Mesenchymal stem cell (in vitro differentiated cells and primary cell): ENCODE results near the gene IL1RAPL1.

Experiments used
- DNase-seq: peaks from one replicate; pipeline ENCODE4 v3.0.0-alpha.2; 2013
- H2AFZ ChIP-seq: one replicate; pipeline ENCODE4 v1.6.1; 2013; ENCODE audit warnings: low read depth, mild to moderate bottlenecking, control low read depth, inconsistent platforms, low read length, moderate library complexity
- H2AK5ac ChIP-seq: 2 replicates; pipeline ENCODE4 v1.6.1; 2013; ENCODE audit warnings: low read length, moderate library complexity, mild to moderate bottlenecking, inconsistent platforms; ENCODE audit not compliant: severe bottlenecking
- H2BK120ac ChIP-seq: one replicate; pipeline ENCODE4 v1.6.1; 2013; ENCODE audit warnings: low read depth, mild to moderate bottlenecking, inconsistent platforms, low read length, moderate library complexity
- H2BK12ac ChIP-seq, 2 experiments: one replicate each; pipeline ENCODE4 v1.6.1; 2013; ENCODE audit warnings: inconsistent platforms in 2 of 2, low read length in 2 of 2, mild to moderate bottlenecking in 2 of 2, moderate library complexity in 2 of 2, control low read depth in 1 of 2
- H2BK15ac ChIP-seq: one replicate; pipeline ENCODE4 v1.6.1; 2013; ENCODE audit warnings: mild to moderate bottlenecking, low read depth, inconsistent platforms; ENCODE audit not compliant: poor library complexity, severe bottlenecking
- H2BK5ac ChIP-seq: 2 replicates; pipeline ENCODE4 v1.6.1; 2013; ENCODE audit warnings: low read depth, mild to moderate bottlenecking, low read length, control low read depth, inconsistent platforms; ENCODE audit not compliant: poor library complexity, severe bottlenecking
- H3K14ac ChIP-seq, 2 experiments: one replicate each; pipeline ENCODE4 v1.6.1; 2013; ENCODE audit warnings: inconsistent platforms in 2 of 2, low read length in 2 of 2, control low read depth in 1 of 2, mild to moderate bottlenecking in 1 of 2, moderate library complexity in 1 of 2
- H3K18ac ChIP-seq, 2 experiments: one replicate each; pipeline ENCODE4 v1.6.1; 2013; ENCODE audit warnings: inconsistent platforms in 2 of 2, low read length in 2 of 2, control low read depth in 1 of 2, low read depth in 1 of 2, mild to moderate bottlenecking in 1 of 2
- H3K23ac ChIP-seq, 2 experiments: one replicate each; pipeline ENCODE4 v1.6.1; 2013; ENCODE audit warnings: inconsistent platforms in 2 of 2, low read length in 2 of 2, mild to moderate bottlenecking in 2 of 2, moderate library complexity in 2 of 2, control low read depth in 1 of 2
- H3K27ac ChIP-seq: 2 replicates; pipeline ENCODE4 v1.5.1; 2013; ENCODE audit warnings: mild to moderate bottlenecking, moderate library complexity, low read length, control low read depth, inconsistent platforms; ENCODE audit not compliant: poor library complexity, severe bottlenecking
- H3K27me3 ChIP-seq, 2 experiments: 2 replicates each; pipeline versions ENCODE4 v1.6.1 to v1.7.0; 2013; ENCODE audit warnings: low read length in 2 of 2, mild to moderate bottlenecking in 2 of 2, moderate library complexity in 2 of 2, control low read depth in 1 of 2, inconsistent platforms in 1 of 2; ENCODE audit not compliant: control insufficient read depth in 1 of 2, insufficient read depth in 1 of 2
- H3K36me3 ChIP-seq, 2 experiments: 2 replicates each; pipeline versions ENCODE4 v1.6.1 to v1.7.0; 2013; ENCODE audit warnings: low read length in 2 of 2, control low read depth in 1 of 2, inconsistent platforms in 1 of 2, low read depth in 1 of 2, mild to moderate bottlenecking in 1 of 2; ENCODE audit not compliant: insufficient read depth in 2 of 2, control insufficient read depth in 1 of 2
- H3K4ac ChIP-seq, 2 experiments: one replicate each; pipeline ENCODE4 v1.6.1; 2013; ENCODE audit warnings: inconsistent platforms in 2 of 2, low read length in 2 of 2, mild to moderate bottlenecking in 2 of 2, moderate library complexity in 2 of 2, control low read depth in 1 of 2, low read depth in 1 of 2
- H3K4me1 ChIP-seq: 2 replicates; pipeline ENCODE4 v1.6.1; 2013; ENCODE audit warnings: low read depth, low read length, control low read depth; ENCODE audit not compliant: control insufficient read depth, insufficient read depth
- H3K4me2 ChIP-seq: 2 replicates; pipeline ENCODE4 v1.6.1; 2013; ENCODE audit warnings: low read length, mild to moderate bottlenecking, inconsistent platforms; ENCODE audit not compliant: poor library complexity, severe bottlenecking
- H3K4me3 ChIP-seq, 2 experiments: 2 replicates each; pipeline versions ENCODE4 v1.5.1 to v1.7.0; 2013; ENCODE audit warnings: low read length in 2 of 2, mild to moderate bottlenecking in 2 of 2, control low read depth in 1 of 2, low read depth in 1 of 2; ENCODE audit not compliant: insufficient read depth in 1 of 2
- H3K79me1 ChIP-seq: replicated peaks from 2 replicates; pipeline ENCODE4 v1.6.1; 2013; ENCODE audit warnings: mild to moderate bottlenecking, control low read depth, low read length, inconsistent platforms; ENCODE audit not compliant: poor library complexity, severe bottlenecking
- H3K9ac ChIP-seq: 2 replicates; pipeline ENCODE4 v1.7.0; 2013; ENCODE audit warnings: mild to moderate bottlenecking, low read length, moderate library complexity
- H3K9me3 ChIP-seq: 2 replicates; pipeline ENCODE4 v1.7.0; 2013; ENCODE audit warnings: mild to moderate bottlenecking, low read length; ENCODE audit not compliant: control insufficient read depth
- H4K8ac ChIP-seq: one replicate; pipeline ENCODE4 v1.6.1; 2013; ENCODE audit warnings: inconsistent platforms, mild to moderate bottlenecking, low read length, moderate library complexity
- H4K91ac ChIP-seq: one replicate; pipeline ENCODE4 v1.6.1; 2013; ENCODE audit warnings: mild to moderate bottlenecking, low read length, inconsistent platforms
- WGBS: methylation state at CpG from one replicate; pipeline ENCODE4 v1.1.7; 2013; ENCODE audit warnings: mixed read lengths; 5-methylcytosine and 5-hydroxymethylcytosine counted together

Gene IL1RAPL1

GRCh38 chrX:29581223-29581622 is 994.0 kb downstream of the IL1RAPL1 start:
- Histone ChIP-seq H3K4me1 (no peaks in the 10 kb centered on the region), H3K4me3 (no peak overlapping the region), H3K14ac (no peak overlapping the region), H2BK120ac (no peak overlapping the region), H3K9ac (no peak overlapping the region), H3K4ac (no peak overlapping the region), H2AFZ (no peak overlapping the region), H3K27me3 (no peaks in the 10 kb centered on the region), H3K23ac (no peak overlapping the region), H4K8ac (no peak overlapping the region), H4K91ac (no peak overlapping the region), H3K36me3 (no peaks in the 10 kb centered on the region), H3K18ac (no peak overlapping the region), H3K79me1 (no peaks in the 10 kb centered on the region), H2BK12ac (no peak overlapping the region), H2BK15ac (no peak overlapping the region), H3K9me3 (no peaks in the 10 kb centered on the region), H3K4me2 (no peak overlapping the region), H2BK5ac (no peak overlapping the region), H2AK5ac (no peak overlapping the region), H3K27ac (no peak overlapping the region)
- no peak for DNase-seq
- WGBS, result no CpG with 5 or more reads among the region's 2 CpGs

DNA sequence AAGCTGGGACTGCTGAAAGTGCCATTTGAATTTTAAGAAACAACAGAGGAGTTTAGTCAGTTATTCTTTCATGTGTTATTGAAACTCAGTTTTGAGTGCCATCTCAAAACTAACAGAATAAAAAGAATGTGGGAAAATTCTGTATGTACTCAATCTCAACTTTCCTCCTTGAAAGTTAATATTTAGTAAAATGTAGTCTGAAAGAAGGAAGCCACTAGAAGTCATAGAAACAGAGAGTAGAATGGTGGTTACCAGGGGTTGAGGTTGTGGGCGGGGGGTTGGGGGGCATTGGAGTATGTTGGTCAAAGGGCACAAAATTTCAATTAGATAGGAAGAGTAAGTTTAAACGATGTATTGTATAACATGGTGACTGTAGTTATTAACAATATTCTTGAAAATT is 999.9 kb downstream of the IL1RAPL1 start:
- Histone ChIP-seq H3K79me1 (no peaks in the 10 kb centered on the region), H2BK120ac (no peak overlapping the region), H2BK15ac (no peak overlapping the region), H3K23ac (no peak overlapping the region), H2BK5ac (no peak overlapping the region), H3K4me3 (no peak overlapping the region), H3K9me3 (no peaks in the 10 kb centered on the region), H3K18ac (no peak overlapping the region), H2AFZ (no peak overlapping the region), H2BK12ac (no peak overlapping the region), H2AK5ac (no peak overlapping the region), H4K8ac (no peak overlapping the region), H3K4me2 (no peak overlapping the region), H4K91ac (no peak overlapping the region), H3K27me3 (no peaks in the 10 kb centered on the region), H3K14ac (no peak overlapping the region), H3K4ac (no peak overlapping the region), H3K36me3 (no peaks in the 10 kb centered on the region), H3K9ac (no peak overlapping the region), H3K27ac (no peak overlapping the region), H3K4me1 (peaks cover 7% of the 10 kb centered on the region)
- 100% methylated on average over 1 of the region's 2 CpGs for WGBS
- DNase-seq, result no peak

- Histone ChIP-seq H4K91ac (no peak overlapping the region), H3K14ac (no peak overlapping the region), H3K79me1 (no peaks in the 10 kb centered on the region), H3K4me2 (no peak overlapping the region), H3K23ac (no peak overlapping the region), H3K9ac (no peak overlapping the region), H3K4me3 (no peak overlapping the region), H2BK12ac (no peak overlapping the region), H3K4ac (no peak overlapping the region), H2BK15ac (no peak overlapping the region), H3K27me3 (no peaks in the 10 kb centered on the region), H4K8ac (no peak overlapping the region), H3K4me1 (peaks cover 7% of the 10 kb centered on the region), H3K9me3 (no peaks in the 10 kb centered on the region), H3K36me3 (no peaks in the 10 kb centered on the region), H2AFZ (no peak overlapping the region), H2BK5ac (no peak overlapping the region), H3K27ac (no peak overlapping the region), H2BK120ac (no peak overlapping the region), H2AK5ac (no peak overlapping the region), H3K18ac (no peak overlapping the region)
- DNase-seq, result no peak
- WGBS, result 91% methylated on average over 3 of the region's 3 CpGs
These were observed 1003.7 kb downstream of the IL1RAPL1 start for GRCh38 chrX:29590921-29591320.

- no peak overlapping the region for H2BK12ac ChIP-seq
- no peak overlapping the region for H3K23ac ChIP-seq
- no peak overlapping the region for H3K4ac ChIP-seq
- H3K9ac ChIP-seq, result no peak overlapping the region
- no peaks in the 10 kb centered on the region for H3K9me3 ChIP-seq
- H3K27ac ChIP-seq, result no peak overlapping the region
- H3K36me3 ChIP-seq, result no peaks in the 10 kb centered on the region
- no peak overlapping the region for H2BK5ac ChIP-seq
- H2AK5ac ChIP-seq, result no peak overlapping the region
- no peak overlapping the region for H3K14ac ChIP-seq
- no peaks in the 10 kb centered on the region for H3K4me1 ChIP-seq
- H2AFZ ChIP-seq, result no peak overlapping the region
- DNase-seq, result no peak
- no peaks in the 10 kb centered on the region for H3K79me1 ChIP-seq
- H4K91ac ChIP-seq, result no peak overlapping the region
- no peak overlapping the region for H2BK15ac ChIP-seq
- no peak overlapping the region for H4K8ac ChIP-seq
- H3K27me3 ChIP-seq, result no peaks in the 10 kb centered on the region
- no CpG with 5 or more reads among the region's 7 CpGs for WGBS
- H3K4me2 ChIP-seq, result no peak overlapping the region
- no peak overlapping the region for H3K18ac ChIP-seq
- H2BK120ac ChIP-seq, result no peak overlapping the region
- H3K4me3 ChIP-seq, result no peak overlapping the region
These were observed 1017.1 kb downstream of the IL1RAPL1 start for GRCh38 chrX:29604381-29604780.
